Adrenal gland (tissue), 5 donors: Measurements from ENCODE around the gene MLXIPL.

ENCODE experiments used
- CTCF ChIP-seq, 6 experiments: fragments of 450-650 bp in 4 of 6; fragments of 200-600 bp in 2 of 6; sonication (generic) in 1 of 6; IDR thresholded peaks; 1 replicate in 5 of 6; 2 replicates in 1 of 6; pipeline versions ENCODE4 v1.5.1 to v1.8.0; 2016 to 2021; ENCODE audit warnings: antibody characterized with exemption in 6 of 6, mild to moderate bottlenecking in 2 of 6, moderate library complexity in 1 of 6
- POLR2A ChIP-seq, 2 donors: fragments of 450-650 bp; IDR thresholded peaks; one replicate each; pipeline ENCODE4 v1.6.1; 2017; ENCODE audit warnings: antibody characterized with exemption in 2 of 2, mild to moderate bottlenecking in 2 of 2, moderate library complexity in 1 of 2
- donor health status: DM: no; HTN: no; CAD: no.

- peak in 1 of 2 donors; percentile 73 for TF ChIP-seq POLR2A (IDR thresholded peaks at IDR 0.05)
- peak in 5 of 6 experiments; percentile 13 to 99 (median 79) for TF ChIP-seq CTCF (IDR thresholded peaks at IDR 0.05)
Measured at GRCh38 chr7:73667344-73668102, 43.2 kb upstream of the MLXIPL start, which contains the start of gene VPS37D.
